HG02642 (cell line): ENCODE results near the gene TFRC.
"Not testable (repeated sequence)": the region's sequence is repeated elsewhere in the genome, so short reads cannot be mapped to it uniquely, and the experiment has no call there.

ENCODE experiments used
- ATAC-seq: cut with Tn5 transposase; IDR thresholded peaks from one replicate; pipeline ENCODE4 v1.9.1; 2021; ENCODE audit warnings: mild to moderate bottlenecking; ENCODE audit not compliant: unreplicated experiment, poor library complexity

TFRC gene

GRCh38 chr3:196081834-196082618, at the start of gene TFRC:
Gene TFRC (minus strand): TSS chr3:196082090. CDS start chr3:196077099, 4,991 bp downstream.
- ATAC-seq, result peak; percentile 89

GRCh38 chr3:196128172-196128843, 46.4 kb upstream of the TFRC start:
- ATAC-seq, result no peak

GRCh38 chr3:196127308-196128040, 45.6 kb upstream of the TFRC start:
- ATAC-seq, result no peak

GRCh38 chr3:196124608-196125007, 42.7 kb upstream of the TFRC start:
- ATAC-seq, result no peak

- no peak for ATAC-seq
Measured at GRCh38 chr3:196122688-196123046, 40.8 kb upstream of the TFRC start.

- no peak for ATAC-seq
Measured at GRCh38 chr3:196122021-196122687, 40.3 kb upstream of the TFRC start.

- ATAC-seq, result no peak
Measured at GRCh38 chr3:196121066-196121465, 39.2 kb upstream of the TFRC start.

GRCh38 chr3:196120291-196120951, 38.5 kb upstream of the TFRC start:
- no peak for ATAC-seq

GRCh38 chr3:196117809-196118208, 35.9 kb upstream of the TFRC start:
- no peak for ATAC-seq

- peak; percentile 61 for ATAC-seq
Measured at GRCh38 chr3:196115678-196116083, 33.8 kb upstream of the TFRC start.

- ATAC-seq, result peak; percentile 43
Measured at GRCh38 chr3:196111939-196112386, 30.1 kb upstream of the TFRC start.

GRCh38 chr3:196108075-196108743, 26.3 kb upstream of the TFRC start:
- ATAC-seq, result no peak

- not testable (repeated sequence) for ATAC-seq
Measured at GRCh38 chr3:196104707-196105106, 22.8 kb upstream of the TFRC start.

- ATAC-seq, result not testable (repeated sequence)
Measured at GRCh38 chr3:196098365-196098980, 16.6 kb upstream of the TFRC start.

GRCh38 chr3:196097373-196098154, 15.7 kb upstream of the TFRC start:
- no peak for ATAC-seq

- ATAC-seq, result peak; percentile 83
Measured at GRCh38 chr3:196096382-196096953, 14.6 kb upstream of the TFRC start.

- ATAC-seq, result no peak
Measured at GRCh38 chr3:196093317-196094111, 11.6 kb upstream of the TFRC start.
